Measurements from ENCODE around the gene HOXC13. TPM values are rescaled to one million over a fixed set of nuclear protein-coding genes. Genes with fewer than 3 reads are reported as not detected.
A peak's percentile ranks its signal among the peaks of the same experiment; 100 is the strongest.

HOXC13 gene
- total RNA-seq, 1 donor from 2014 or later: not detected

GRCh38 chr12:53987787-53988230 lies 49.2 kb downstream of the HOXC13 start:
- ATAC-seq (ENCODE audit: low read depth) (no peak), DNase-seq (no peak)
- Mint-ChIP-seq H3K4me3 (no peak overlapping the region), H3K27ac (no peak overlapping the region), H3K36me3 (ENCODE audit: low read depth) (no peaks in the 10 kb centered on the region), H3K9me3 (no peaks in the 10 kb centered on the region), H3K27me3 (peaks cover 88% of the 10 kb centered on the region), H3K4me1 (peaks cover 28% of the 10 kb centered on the region)
- intact Hi-C loops (cut with micrococcal nuclease): loop anchor here (5.0 kb wide), 1 partner anchor 196 kb away; no protein-coding TSS in a partner anchor
- TF ChIP-seq, protein P1, sequence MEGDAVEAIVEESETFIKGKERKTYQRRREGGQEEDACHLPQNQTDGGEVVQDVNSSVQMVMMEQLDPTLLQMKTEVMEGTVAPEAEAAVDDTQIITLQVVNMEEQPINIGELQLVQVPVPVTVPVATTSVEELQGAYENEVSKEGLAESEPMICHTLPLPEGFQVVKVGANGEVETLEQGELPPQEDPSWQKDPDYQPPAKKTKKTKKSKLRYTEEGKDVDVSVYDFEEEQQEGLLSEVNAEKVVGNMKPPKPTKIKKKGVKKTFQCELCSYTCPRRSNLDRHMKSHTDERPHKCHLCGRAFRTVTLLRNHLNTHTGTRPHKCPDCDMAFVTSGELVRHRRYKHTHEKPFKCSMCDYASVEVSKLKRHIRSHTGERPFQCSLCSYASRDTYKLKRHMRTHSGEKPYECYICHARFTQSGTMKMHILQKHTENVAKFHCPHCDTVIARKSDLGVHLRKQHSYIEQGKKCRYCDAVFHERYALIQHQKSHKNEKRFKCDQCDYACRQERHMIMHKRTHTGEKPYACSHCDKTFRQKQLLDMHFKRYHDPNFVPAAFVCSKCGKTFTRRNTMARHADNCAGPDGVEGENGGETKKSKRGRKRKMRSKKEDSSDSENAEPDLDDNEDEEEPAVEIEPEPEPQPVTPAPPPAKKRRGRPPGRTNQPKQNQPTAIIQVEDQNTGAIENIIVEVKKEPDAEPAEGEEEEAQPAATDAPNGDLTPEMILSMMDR (IDR thresholded peaks at IDR 0.05): no peak
- POLR2A ChIA-PET: no interaction called here
- CTCF ChIA-PET: interaction anchor here (1.1 to 3.5 kb wide), 2 partner anchors 18 to 48 kb away, joined by 3 to 13 read pairs; no protein-coding TSS in a partner anchor

GRCh38 chr12:53988541-53989226 lies 50.1 kb downstream of the HOXC13 start:
- ATAC-seq (ENCODE audit: low read depth): no peak
- intact Hi-C loops (cut with micrococcal nuclease): loop anchor here (5.0 kb wide), 1 partner anchor 196 kb away; no protein-coding TSS in a partner anchor
- no peaks in the 10 kb centered on the region for H3K9me3 Mint-ChIP-seq
- H3K4me3 Mint-ChIP-seq: no peak overlapping the region
- ChIA-PET POLR2A (no interaction called here), CTCF (interaction anchor here (1.1 to 3.5 kb wide), 2 partner anchors 17 to 49 kb away, joined by 3 to 13 read pairs; no protein-coding TSS in a partner anchor)
- no peaks in the 10 kb centered on the region for H3K36me3 Mint-ChIP-seq (ENCODE audit: low read depth)
- TF ChIP-seq, protein P1 (IDR thresholded peaks at IDR 0.05): no peak
- peaks cover 28% of the 10 kb centered on the region for H3K4me1 Mint-ChIP-seq
- peak overlapping the region; percentile 18 for H3K27ac Mint-ChIP-seq
- peaks cover 85% of the 10 kb centered on the region for H3K27me3 Mint-ChIP-seq
- no peak for DNase-seq

DNA sequence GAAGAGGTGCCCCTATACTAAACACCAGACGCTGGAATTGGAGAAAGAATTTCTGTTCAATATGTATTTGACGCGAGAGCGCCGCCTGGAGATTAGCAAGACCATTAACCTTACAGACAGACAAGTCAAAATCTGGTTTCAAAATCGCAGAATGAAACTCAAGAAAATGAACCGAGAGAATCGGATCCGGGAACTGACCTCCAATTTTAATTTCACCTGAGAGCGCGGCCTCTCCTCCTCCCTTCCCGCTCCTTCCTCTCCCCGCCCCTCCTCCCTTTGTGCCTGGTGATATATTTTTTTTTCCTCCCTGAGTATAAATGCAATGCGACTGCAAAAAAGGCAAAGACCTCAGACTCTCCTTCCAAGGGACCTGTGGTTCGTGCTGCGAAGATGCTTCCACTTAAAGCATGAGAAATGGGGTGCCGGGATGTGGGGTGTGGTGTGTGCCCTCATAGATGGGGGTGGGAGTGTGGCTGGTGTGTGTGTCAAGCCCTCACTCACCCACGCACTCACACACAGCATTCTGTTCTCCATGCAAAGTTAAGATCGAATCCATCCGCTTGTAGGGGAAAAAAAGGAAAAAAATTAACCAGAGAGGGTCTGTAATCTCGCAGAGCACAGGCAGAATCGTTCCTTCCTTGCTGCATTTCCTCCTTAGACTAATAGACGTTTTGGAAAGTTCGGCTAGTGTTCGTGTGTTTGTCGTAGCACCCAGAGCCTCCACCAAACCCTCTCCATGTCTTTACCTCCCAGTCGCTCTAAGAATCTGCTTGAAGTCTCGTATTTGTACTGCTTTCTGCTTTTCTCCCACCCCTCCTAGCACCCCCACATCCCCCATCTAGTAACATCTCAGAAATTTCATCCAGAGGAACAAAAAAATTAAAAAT lies 50.8 kb downstream of the HOXC13 start:
- peaks cover 2% of the 10 kb centered on the region for H3K9me3 Mint-ChIP-seq
- ChIA-PET POLR2A (no interaction called here), CTCF (no interaction called here)
- H3K4me3 Mint-ChIP-seq: no peak overlapping the region
- no peak overlapping the region for H3K27ac Mint-ChIP-seq
- intact Hi-C loops (cut with micrococcal nuclease): loop anchor here (5.0 kb wide), 1 partner anchor 197 kb away; no protein-coding TSS in a partner anchor
- no peak for ATAC-seq (ENCODE audit: low read depth)
- no peaks in the 10 kb centered on the region for H3K36me3 Mint-ChIP-seq (ENCODE audit: low read depth)
- H3K27me3 Mint-ChIP-seq: peaks cover 87% of the 10 kb centered on the region
- DNase-seq: no peak
- TF ChIP-seq, protein P1 (IDR thresholded peaks at IDR 0.05): no peak
- H3K4me1 Mint-ChIP-seq: peaks cover 30% of the 10 kb centered on the region

DNA sequence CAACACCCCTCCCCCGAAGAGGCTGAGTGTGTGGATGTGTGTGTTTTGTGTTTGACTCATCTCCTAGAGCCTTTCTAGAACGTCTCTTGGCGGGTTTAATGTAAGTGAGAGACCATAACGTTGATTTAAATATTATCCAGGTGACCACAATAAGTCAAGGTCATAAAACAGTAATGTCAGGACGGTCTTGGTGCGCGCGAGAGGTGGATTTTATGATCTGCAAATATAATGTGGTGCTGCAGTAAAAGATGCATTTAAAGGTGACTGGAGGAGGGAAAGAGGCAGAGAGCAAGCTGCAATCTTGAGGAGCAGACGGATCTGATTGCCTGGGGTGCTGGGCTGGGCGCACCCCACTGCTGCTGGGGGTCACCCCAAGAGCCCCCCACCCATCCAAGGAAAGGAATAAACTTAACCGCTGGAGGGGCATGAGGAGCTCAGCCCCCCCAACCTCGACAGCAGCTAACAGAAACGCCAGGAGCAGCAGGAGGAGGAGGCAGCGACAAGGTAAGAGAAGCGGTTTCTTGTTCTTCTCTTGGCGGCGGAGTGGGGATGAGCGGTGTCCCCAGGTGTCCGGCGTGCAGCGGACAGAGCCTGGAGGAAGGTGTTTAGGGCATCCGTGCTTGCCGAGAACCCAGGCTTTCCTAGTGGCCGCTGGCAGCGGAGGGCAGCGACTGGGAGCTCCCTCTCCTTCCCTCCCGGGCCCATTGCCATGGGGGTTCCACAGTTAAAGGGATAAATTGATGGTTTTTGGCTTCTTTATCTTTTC lies 51.9 kb downstream of the HOXC13 start:
- H3K9me3 Mint-ChIP-seq: peaks cover 2% of the 10 kb centered on the region
- H3K36me3 Mint-ChIP-seq (ENCODE audit: low read depth): no peaks in the 10 kb centered on the region
- peaks cover 33% of the 10 kb centered on the region for H3K4me1 Mint-ChIP-seq
- ChIA-PET CTCF (interaction anchor here (1.0 kb wide), 1 partner anchor 15 kb away, joined by 3 read pairs; no protein-coding TSS in a partner anchor), POLR2A (interaction anchor here (0.5 to 0.6 kb wide), 2 partner anchors 33 to 42 kb away, joined by 3 read pairs; no protein-coding TSS in a partner anchor)
- no peak for ATAC-seq (ENCODE audit: low read depth)
- no peak overlapping the region for H3K4me3 Mint-ChIP-seq
- TF ChIP-seq, protein P1 (IDR thresholded peaks at IDR 0.05): no peak
- no peak for DNase-seq
- intact Hi-C loops (cut with micrococcal nuclease): no loop called here
- H3K27ac Mint-ChIP-seq: no peak overlapping the region
- H3K27me3 Mint-ChIP-seq: peaks cover 85% of the 10 kb centered on the region
